Measurements from ENCODE around the gene PATJ.
"Not testable (repeated sequence)": the region's sequence is repeated elsewhere in the genome, so short reads cannot be mapped to it uniquely, and the experiment has no call there.

The PATJ gene

GRCh38 chr1:62194651-62195544 is 452.6 kb downstream of the PATJ start, which contains the start of gene L1TD1:
Gene L1TD1, plus strand, starts transcription at chr1:62194849. Its CDS starts 11,780 bp downstream, at chr1:62206629.
- DNase-seq (ENCODE audit: extremely low read depth in 1 of 2, low read depth in 1 of 2), result no peak

GRCh38 chr1:62196086-62196690 is 453.9 kb downstream of the PATJ start:
- DNase-seq (ENCODE audit: extremely low read depth in 1 of 2, low read depth in 1 of 2), result no peak

DNA sequence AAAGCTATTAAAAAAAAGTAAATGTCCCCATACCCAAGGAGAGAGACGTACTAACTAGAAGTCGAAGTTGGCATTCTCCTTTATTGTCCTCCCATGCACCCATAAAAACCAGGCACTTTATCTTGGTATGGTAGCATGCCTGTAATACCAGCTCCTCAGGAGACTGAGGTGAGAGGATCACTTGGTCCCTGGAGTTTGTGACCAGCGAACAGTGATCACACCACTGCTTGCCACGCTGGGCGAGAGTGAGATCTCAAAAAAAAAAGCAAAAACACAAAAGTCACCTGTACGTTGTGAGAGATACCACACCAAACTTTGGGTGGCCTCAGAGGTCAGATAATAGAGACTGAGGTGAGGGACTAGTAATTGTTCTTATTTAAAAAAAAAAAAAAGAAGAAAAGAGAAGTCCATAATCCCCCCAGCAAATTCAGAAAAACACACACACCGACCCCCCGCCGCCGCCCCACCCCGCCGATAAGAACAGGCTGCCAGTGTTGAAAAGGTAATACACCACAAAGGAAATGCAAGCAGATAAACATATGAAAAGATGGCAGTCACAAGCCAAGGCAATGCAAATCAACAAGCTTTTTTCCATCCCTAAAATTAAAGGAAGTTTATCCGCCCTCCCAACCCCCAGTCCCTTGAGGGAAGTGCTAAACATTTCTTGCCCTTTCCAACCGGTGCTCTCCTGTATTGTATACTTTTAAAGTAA is 455.9 kb downstream of the PATJ start:
- DNase-seq (ENCODE audit: extremely low read depth in 1 of 2, low read depth in 1 of 2), result no peak

GRCh38 chr1:62198781-62199125 is 456.5 kb downstream of the PATJ start:
- DNase-seq (ENCODE audit: extremely low read depth in 1 of 2, low read depth in 1 of 2), result no peak

DNA sequence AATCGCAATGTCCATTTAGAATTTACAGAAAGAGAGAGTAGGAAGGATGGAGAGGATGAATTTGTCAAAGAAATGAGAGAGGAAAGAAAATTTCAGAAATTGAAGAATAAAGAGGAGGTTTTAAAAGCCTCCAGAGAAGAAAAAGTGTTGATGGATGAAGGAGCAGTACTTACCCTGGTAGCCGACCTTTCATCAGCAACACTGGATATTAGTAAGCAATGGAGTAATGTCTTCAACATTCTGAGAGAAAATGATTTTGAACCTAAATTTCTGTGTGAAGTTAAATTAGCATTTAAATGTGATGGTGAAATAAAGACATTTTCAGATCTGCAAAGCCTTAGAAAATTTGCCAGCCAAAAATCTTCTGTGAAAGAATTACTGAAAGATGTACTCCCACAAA is 464.9 kb downstream of the PATJ start:
- no peak for DNase-seq (ENCODE audit: extremely low read depth in 1 of 2, low read depth in 1 of 2)

- DNase-seq (ENCODE audit: extremely low read depth in 1 of 2, low read depth in 1 of 2), result no peak
Measured at GRCh38 chr1:62208087-62208486, 465.8 kb downstream of the PATJ start.

GRCh38 chr1:62208970-62209369 is 466.7 kb downstream of the PATJ start:
- DNase-seq (ENCODE audit: extremely low read depth in 1 of 2, low read depth in 1 of 2), result no peak

DNA sequence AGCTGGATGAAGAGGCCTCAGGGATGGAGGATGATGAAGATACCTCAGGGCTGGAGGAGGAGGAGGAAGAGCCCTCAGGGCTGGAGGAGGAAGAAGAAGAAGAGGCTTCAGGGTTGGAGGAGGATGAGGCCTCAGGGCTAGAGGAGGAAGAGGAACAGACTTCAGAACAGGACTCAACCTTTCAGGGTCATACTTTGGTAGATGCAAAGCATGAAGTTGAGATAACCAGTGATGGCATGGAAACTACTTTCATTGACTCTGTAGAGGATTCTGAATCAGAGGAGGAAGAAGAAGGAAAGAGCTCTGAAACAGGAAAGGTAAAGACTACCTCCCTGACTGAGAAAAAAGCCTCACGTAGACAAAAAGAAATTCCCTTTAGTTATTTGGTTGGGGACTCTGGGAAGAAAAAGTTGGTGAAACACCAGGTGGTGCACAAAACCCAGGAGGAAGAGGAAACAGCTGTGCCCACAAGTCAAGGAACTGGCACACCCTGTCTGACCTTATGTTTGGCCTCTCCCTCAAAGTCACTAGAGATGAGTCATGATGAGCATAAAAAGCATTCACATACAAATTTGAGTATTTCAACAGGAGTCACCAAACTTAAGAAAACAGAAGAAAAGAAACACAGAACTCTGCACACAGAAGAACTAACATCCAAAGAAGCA is 467.8 kb downstream of the PATJ start:
- DNase-seq (ENCODE audit: extremely low read depth in 1 of 2, low read depth in 1 of 2), result no peak

DNA sequence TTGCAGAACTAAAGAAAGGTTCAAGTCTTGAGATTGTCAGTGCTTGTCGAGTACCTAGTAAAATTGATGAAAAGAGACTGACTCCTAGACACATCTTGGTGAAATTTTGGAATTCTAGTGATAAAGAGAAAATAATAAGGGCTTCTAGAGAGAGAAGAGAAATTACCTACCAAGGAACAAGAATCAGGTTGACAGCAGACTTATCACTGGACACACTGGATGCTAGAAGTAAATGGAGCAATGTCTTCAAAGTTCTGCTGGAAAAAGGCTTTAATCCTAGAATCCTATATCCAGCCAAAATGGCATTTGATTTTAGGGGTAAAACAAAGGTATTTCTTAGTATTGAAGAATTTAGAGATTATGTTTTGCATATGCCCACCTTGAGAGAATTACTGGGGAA is 468.7 kb downstream of the PATJ start:
- DNase-seq (ENCODE audit: extremely low read depth in 1 of 2, low read depth in 1 of 2), result no peak

- DNase-seq (ENCODE audit: extremely low read depth in 1 of 2, low read depth in 1 of 2), result no peak
Measured at GRCh38 chr1:62212411-62212810, 470.1 kb downstream of the PATJ start.

GRCh38 chr1:62213075-62213914 is 471.0 kb downstream of the PATJ start:
- DNase-seq (ENCODE audit: extremely low read depth in 1 of 2, low read depth in 1 of 2), result no peak

DNA sequence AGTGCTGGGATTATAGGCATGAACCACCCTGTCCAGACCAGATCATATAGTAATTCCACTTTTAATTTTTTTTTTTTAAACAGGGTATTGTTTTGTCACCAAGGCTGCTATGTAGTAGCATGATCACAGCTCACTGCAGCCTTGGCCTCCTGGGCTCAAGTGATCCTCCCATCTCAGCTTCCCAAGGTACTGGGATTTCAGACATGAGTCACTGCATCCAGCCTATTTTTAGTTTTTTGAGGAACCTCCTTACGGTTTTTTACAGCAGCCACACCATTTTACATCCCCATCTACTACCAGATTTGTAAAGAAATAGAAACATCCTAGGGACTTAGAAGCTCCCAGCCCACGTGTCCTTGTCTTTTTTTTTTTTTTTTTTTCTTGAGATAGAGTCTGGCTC is 476.3 kb downstream of the PATJ start:
- DNase-seq (ENCODE audit: extremely low read depth in 1 of 2, low read depth in 1 of 2), result no peak

DNA sequence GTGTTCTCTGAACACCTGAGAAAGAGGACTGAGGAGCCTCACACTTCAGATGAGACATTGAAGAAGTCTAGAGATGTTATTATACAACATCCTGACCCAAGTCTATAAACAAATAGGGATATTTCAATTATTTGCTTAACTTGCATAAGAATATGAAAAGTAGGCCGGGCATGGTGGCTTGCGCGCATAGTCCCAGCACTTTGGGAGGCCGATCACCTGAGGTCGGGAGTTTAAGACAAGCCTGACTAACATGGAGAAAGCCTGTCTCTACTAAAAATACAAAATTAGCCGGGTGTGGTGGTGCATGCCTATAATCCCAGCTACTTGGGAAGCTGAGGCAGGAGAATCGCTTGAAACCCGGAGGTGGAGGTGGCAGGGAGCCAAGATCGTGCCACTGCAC is 478.2 kb downstream of the PATJ start:
- DNase-seq (ENCODE audit: extremely low read depth in 1 of 2, low read depth in 1 of 2), result not testable (repeated sequence)

GRCh38 chr1:62221171-62221570 is 478.9 kb downstream of the PATJ start:
- DNase-seq (ENCODE audit: extremely low read depth in 1 of 2, low read depth in 1 of 2), result no peak

DNA sequence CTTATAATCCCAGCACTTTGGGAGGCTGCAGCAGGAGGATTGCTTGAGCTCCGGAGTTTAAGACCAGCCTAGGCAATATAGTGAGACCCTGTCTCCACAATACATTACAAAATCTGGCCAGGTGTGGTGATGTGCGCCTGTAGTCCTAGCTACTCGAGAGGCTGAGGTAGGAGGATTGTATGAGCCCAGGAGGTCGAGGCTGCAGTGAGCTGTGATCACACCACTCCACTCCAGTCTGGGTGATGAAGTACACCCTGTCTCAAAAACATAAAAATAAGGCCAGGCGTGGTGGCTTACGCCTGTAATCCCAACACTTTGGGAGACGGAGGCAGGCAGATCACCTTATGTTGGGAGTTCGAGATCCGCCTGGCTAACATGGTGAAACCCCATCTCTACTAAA is 480.0 kb downstream of the PATJ start:
- DNase-seq (ENCODE audit: extremely low read depth in 1 of 2, low read depth in 1 of 2), result no peak

- no peak for DNase-seq (ENCODE audit: extremely low read depth in 1 of 2, low read depth in 1 of 2)
Measured at GRCh38 chr1:62224182-62224581, 481.9 kb downstream of the PATJ start.

- no peak for DNase-seq (ENCODE audit: extremely low read depth in 1 of 2, low read depth in 1 of 2)
Measured at GRCh38 chr1:62227496-62227895, 485.2 kb downstream of the PATJ start.

Data from stimulated activated CD8-positive, alpha-beta memory T cell treated with anti-CD3 and anti-CD28 coated beads, Interleukin-7, amount 100 ng/mL, for 48 hours (primary cell).